LNCAP (cell line): Measurements from ENCODE around the gene RRAS2.

Source experiments
- CTCF ChIP-seq: fragments of 450-650 bp; IDR thresholded peaks from 2 replicates; pipeline ENCODE4 v1.5.1; 2017; ENCODE audit warnings: mild to moderate bottlenecking

Gene RRAS2

DNA sequence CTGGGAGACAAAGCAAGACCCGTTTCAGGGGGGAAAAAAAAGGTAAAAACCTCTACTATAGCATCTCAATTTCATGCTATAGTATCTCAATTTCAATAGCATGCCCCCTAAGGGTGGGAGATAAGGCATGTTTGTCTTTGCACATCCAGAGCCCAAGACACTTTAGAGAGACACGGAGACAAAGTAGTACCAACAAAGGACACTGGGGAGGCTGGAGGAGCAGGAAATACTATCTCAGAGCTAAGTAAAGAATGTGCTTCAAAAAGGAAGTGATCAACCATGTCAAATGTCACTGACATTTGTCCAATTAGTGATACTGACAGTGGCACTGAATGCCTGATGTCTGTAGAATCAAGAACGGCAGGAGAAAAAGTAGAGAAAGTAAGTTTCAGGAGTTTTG, 68.6 kb downstream of the RRAS2 start:
- no peak for TF ChIP-seq CTCF

GRCh38 chr11:14288189-14288935, 70.6 kb downstream of the RRAS2 start:
- TF ChIP-seq CTCF = no peak

GRCh38 chr11:14275076-14275475, 83.9 kb downstream of the RRAS2 start:
- no peak for TF ChIP-seq CTCF

- no peak for TF ChIP-seq CTCF
These were observed 85.1 kb downstream of the RRAS2 start for GRCh38 chr11:14273895-14274294.

GRCh38 chr11:14270690-14271542, 88.1 kb downstream of the RRAS2 start:
- no peak for TF ChIP-seq CTCF

GRCh38 chr11:14269692-14270573, 89.0 kb downstream of the RRAS2 start:
- TF ChIP-seq CTCF = no peak
